MM.1S (cell line): ENCODE data around the gene KCNK2.

ENCODE experiments used
- CTCF ChIP-seq: fragments of 300-600 bp; sonication (generic); IDR thresholded peaks from 2 replicates; pipeline ENCODE4 v1.5.1; 2016; ENCODE audit warnings: antibody characterized with exemption, low read length, mixed read lengths
- EZH2 ChIP-seq: fragments of 300-600 bp; sonication (generic); optimal IDR thresholded peaks from 2 replicates; pipeline ENCODE3; 2017; ENCODE audit warnings: low read depth, mild to moderate bottlenecking, antibody characterized with exemption, low read length, mixed read lengths

GRCh38 chr1:215118081-215118480 lies 35.5 kb downstream of the KCNK2 start:
- TF ChIP-seq CTCF, result no peak
- no peak for TF ChIP-seq EZH2
